Lower leg skin (tissue), 3 donors: Measurements from ENCODE around the gene FOXC2.

Source experiments
- CTCF ChIP-seq, 3 donors: fragments of 450-650 bp; IDR thresholded peaks; one replicate each; pipeline ENCODE4 v1.5.1; 2016; ENCODE audit warnings: antibody characterized with exemption in 3 of 3, mild to moderate bottlenecking in 3 of 3, moderate library complexity in 2 of 3
- POLR2A ChIP-seq, 2 donors: fragments of 450-650 bp; IDR thresholded peaks; one replicate each; pipeline ENCODE4 v1.6.1; 2016 to 2017; ENCODE audit warnings: antibody characterized with exemption in 2 of 2, mild to moderate bottlenecking in 1 of 2, moderate library complexity in 1 of 2

- no peak for TF ChIP-seq CTCF (IDR thresholded peaks at IDR 0.05)
- TF ChIP-seq POLR2A (IDR thresholded peaks at IDR 0.05), result no peak
Measured at GRCh38 chr16:86566601-86566965, at the start of gene FOXC2.
